WI38 (cell line): ENCODE measurements around the gene CAPZB.

Experiments
- H3K4me3 ChIP-seq: 2 replicates; pipeline ENCODE4 v1.5.1; 2011; ENCODE audit warnings: low read depth, mild to moderate bottlenecking, control low read depth, low read length
- TF ChIP-seq, protein P1 (sequence below): IDR thresholded peaks from 2 replicates; pipeline ENCODE4 v1.5.1; 2012; ENCODE audit warnings: low read depth, mild to moderate bottlenecking, control low read depth, low read length

CAPZB gene

GRCh38 chr1:19323987-19324664 lies 161.2 kb downstream of the CAPZB start:
- TF ChIP-seq, protein P1, sequence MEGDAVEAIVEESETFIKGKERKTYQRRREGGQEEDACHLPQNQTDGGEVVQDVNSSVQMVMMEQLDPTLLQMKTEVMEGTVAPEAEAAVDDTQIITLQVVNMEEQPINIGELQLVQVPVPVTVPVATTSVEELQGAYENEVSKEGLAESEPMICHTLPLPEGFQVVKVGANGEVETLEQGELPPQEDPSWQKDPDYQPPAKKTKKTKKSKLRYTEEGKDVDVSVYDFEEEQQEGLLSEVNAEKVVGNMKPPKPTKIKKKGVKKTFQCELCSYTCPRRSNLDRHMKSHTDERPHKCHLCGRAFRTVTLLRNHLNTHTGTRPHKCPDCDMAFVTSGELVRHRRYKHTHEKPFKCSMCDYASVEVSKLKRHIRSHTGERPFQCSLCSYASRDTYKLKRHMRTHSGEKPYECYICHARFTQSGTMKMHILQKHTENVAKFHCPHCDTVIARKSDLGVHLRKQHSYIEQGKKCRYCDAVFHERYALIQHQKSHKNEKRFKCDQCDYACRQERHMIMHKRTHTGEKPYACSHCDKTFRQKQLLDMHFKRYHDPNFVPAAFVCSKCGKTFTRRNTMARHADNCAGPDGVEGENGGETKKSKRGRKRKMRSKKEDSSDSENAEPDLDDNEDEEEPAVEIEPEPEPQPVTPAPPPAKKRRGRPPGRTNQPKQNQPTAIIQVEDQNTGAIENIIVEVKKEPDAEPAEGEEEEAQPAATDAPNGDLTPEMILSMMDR = no peak
- no peak overlapping the region for H3K4me3 ChIP-seq

GRCh38 chr1:19322481-19322880 lies 162.9 kb downstream of the CAPZB start:
- TF ChIP-seq, protein P1 = no peak
- no peak overlapping the region for H3K4me3 ChIP-seq

GRCh38 chr1:19321071-19321470 lies 164.3 kb downstream of the CAPZB start:
- no peak overlapping the region for H3K4me3 ChIP-seq
- TF ChIP-seq, protein P1 = no peak

DNA sequence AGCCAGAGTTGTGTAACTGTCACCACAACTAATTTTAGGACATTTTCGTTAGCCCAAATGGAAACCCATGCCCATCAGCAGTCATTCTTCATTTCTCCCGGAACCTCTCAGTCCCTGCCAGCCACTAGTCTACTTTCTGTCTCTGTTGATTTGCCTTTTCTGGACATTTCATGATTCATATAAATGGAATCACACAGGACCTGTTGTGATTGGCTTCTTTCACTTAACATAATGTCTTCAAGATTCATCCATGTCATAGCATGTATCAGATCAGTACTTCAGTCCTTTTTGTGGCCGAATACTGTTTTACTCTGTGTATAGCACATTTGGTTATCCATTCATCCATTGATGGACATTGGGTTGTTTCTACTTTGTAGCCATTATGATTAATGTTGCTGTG lies 166.1 kb downstream of the CAPZB start:
- no peak overlapping the region for H3K4me3 ChIP-seq
- TF ChIP-seq, protein P1 = no peak

- TF ChIP-seq, protein P1 = no peak
- no peak overlapping the region for H3K4me3 ChIP-seq
Observed at GRCh38 chr1:19317126-19317910, 168.0 kb downstream of the CAPZB start.

- TF ChIP-seq, protein P1 = no peak
Observed at GRCh38 chr1:19315378-19316198, 169.8 kb downstream of the CAPZB start.

More at GRCh38 chr1:19315378-19316198, 169.8 kb downstream of the CAPZB start:
- H3K4me3 ChIP-seq = no peak overlapping the region
